COLO829 (cell line): Measurements from ENCODE around the gene KCNJ15.
A peak's percentile ranks its signal among the peaks of the same experiment; 100 is the strongest.

Source experiments
- DNase-seq: peaks from one replicate; pipeline ENCODE4 v3.0.0; 2012; ENCODE audit warnings: low spot score

Gene KCNJ15

DNA sequence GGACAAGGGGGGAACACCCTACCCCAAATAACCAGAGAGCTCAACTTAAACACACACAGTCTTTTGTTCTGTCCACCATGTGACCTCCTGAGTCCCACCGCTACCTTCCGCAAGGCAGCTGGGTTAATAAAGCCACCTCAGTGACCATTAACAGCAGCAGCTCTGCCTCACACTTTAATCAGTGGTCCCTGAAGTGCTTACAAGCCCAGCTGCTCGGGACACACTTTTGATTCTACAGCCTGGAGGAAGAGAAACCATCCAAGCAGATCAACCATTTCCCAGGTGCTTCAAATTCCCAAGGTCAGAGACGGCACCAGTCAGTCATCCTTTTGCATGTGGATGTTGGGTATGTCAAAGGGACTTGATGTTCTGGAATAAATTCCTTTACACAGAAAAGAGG is 70.1 kb downstream of the KCNJ15 start:
- no peak for DNase-seq

DNA sequence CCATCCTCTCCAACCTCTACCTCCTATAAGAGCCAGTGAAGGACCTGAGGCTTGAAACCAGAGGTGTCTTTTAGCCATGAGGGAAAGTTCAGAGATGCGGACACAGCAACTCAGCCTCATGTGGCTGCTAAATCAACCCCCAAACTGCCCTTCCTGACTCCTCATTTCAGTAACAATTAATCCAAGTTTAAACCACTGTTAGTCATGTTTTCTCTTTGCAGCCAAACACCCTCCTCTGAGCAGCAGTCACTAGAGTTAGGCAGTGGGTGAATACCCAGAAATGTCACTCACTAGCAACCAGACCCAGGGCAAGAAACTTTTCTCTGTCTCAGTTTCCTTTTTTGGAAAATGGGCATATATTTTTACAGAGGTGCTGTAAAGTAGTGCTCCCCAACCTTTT is 71.2 kb downstream of the KCNJ15 start:
- DNase-seq: no peak

DNA sequence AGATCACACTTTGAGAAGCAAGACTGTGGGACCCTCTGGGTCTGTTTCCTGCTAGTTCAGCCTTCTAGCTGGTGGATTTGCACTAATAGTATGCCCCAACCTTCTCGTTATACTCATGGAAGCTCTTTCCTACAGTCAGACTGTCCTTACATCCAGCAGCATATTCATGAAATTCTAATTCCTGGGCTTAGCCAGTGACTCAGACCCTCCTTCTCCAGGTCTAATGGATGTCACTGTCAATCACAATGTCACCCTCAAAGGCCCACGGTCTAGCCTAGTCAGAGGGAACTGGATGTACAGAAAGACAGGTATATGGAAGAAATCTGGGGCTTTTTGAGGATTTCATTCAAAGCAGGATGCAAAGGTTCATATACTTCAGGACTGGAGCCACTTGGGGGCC is 72.4 kb downstream of the KCNJ15 start:
- DNase-seq: no peak

DNA sequence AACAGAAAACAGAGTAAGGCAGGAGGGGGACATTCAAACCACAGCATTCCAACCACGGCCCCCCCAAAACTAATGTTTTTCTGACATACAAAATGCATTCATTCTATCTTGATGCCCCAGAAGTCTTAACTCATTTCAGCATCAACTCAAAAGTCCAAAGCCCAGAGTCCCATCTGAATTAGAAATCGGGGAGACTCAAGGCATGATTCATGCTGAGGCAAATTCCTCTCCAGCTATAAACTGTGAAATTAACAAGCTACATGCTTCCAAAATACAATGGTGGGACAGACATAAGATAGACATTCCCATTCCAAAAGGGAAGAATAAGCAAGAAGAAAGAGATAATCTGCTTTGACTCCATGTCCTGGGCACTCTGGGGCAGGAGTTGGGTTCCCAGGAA is 73.9 kb downstream of the KCNJ15 start:
- no peak for DNase-seq

DNA sequence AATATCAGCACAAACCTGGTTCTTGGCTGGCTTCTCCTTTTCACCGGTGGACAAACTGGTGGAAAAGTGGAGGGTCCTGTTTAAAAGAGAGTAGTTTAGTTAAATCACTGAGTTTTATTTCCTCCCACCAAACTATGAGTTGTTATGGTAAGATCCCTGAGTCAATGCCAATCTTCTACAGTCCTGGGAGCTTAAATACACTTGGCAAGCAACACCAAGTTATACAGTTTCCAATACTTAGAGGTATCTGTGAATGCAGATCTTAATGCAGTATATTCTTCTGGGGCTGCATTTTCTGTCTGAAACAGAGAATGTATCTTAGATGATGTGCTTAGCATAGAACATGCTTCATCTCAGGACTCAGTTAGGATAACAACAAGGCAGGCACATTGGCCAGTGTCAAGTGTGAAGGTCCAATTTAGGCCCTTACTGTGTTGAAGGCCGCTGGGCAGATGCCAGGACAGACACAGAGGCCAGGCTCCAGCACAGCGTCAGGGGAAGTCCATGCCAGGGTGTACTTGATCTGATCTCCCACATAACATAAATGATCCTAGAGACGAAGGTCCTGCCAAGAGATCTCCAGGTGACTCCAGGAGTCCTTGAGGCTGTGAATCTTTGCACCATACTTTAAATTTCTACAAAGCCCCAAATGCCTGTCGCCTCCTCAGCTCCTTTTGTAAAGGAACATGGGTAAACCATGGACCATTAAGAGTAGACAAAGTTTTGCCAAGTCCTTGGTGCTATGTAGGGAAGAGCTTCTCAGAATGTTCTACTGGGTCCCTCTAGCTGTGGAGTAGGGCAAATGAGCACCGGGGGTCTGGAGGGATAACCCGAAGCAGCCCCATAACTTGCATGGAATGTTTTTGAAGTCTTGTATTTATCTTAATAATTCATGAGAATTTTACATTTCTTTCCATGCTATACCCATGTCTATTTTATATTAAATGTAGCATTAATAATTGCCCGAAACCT is 76.8 kb downstream of the KCNJ15 start:
- DNase-seq: no peak

DNA sequence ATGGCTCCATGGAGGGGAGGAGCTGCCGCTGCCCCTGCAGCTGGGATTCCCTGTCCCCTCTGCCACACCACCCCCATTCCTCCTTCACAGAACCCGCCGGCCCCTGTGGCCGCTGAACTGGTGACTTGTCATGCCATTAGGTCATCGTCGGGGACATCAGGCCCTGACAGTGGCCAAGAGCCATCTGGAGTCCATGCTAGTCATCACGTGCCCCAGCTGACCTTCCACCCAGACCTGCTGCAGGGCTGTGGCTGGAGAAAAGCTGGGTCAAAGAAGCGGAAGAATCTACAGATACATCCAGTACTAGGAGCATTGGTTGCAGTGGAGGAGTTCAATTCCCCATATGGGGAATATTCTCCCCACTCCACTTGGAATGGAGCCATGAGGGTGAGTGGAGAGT is 78.1 kb downstream of the KCNJ15 start:
- DNase-seq: no peak

DNA sequence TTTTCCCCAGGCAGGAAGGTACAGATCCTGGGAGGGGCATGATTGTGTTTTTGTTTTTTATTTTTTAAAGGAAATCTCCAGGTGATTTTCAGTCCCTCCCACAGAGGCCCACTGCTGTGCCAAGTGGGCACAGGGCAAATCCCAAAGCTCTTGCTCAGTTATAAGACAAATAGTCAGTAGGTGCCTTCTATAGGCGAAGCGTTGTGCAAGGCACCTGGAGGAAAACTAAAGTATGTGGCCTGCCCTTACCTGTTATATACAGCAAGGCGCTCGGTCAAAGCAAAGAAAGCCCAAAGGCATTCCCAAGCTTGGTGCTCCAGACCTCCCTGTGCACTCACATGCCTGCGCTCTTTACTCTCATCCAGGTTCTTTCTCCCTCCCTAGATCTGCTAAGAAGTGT is 81.0 kb downstream of the KCNJ15 start:
- no peak for DNase-seq

DNA sequence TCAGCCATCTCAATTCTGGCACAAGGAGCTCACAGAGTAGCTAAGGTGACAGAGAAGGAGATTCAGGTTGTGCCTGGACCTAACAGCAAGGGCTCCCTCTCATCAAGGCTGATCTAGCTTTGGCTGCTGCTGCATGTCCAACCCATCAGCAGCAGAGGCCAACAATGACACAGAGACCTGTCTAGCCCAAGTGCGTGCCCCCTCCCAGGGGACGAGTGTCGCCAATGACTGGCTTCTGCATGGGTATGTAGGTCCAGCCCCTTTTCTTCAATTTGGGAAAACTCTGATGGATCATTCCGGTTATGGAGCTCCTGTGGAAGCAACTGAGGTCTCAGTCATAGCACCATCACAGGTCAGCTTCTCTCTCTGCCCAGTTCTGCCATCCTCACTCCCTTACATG is 83.3 kb downstream of the KCNJ15 start:
- no peak for DNase-seq

DNA sequence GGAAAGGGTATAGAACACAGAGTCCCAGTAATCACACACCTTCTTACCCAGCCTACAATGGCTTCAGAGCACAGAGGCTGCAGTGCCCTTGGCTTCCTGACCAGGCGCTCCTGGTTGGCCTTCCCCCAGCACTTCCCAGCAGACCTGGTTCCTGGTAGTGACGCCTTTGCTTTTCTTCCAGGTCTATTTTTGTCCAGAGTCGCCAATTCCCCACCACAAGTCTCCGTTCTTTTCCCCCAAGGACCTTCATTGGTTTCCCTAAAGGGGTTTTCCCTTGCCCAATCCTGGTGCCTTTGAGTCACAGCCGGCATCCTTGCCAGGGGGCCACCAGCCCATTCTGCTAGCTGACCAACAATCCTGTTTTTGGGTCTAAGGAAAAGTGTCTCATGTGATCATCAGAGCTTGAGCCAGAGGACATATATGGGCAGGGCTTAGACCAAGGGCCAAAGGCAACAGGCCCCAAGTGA is 84.8 kb downstream of the KCNJ15 start:
- no peak for DNase-seq

DNA sequence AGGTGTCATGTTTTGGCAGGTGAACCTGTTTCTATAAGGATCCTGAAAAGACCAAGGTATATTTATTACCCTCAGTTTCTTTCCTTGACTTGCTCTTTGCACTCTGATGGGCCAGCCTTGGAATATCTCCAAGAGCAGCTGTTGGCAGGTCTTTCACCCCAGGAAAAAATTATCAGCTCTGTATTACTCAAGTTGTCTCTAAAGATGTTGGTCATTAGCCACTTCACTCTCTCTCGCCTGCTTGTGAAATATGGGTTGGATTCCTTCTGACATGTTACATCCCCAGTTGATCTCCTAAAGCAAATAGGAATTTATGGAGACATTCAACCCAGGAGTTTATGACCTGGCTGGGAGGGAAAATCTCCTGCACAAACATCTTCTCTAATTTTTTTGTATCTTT is 85.9 kb downstream of the KCNJ15 start:
- DNase-seq: no peak

DNA sequence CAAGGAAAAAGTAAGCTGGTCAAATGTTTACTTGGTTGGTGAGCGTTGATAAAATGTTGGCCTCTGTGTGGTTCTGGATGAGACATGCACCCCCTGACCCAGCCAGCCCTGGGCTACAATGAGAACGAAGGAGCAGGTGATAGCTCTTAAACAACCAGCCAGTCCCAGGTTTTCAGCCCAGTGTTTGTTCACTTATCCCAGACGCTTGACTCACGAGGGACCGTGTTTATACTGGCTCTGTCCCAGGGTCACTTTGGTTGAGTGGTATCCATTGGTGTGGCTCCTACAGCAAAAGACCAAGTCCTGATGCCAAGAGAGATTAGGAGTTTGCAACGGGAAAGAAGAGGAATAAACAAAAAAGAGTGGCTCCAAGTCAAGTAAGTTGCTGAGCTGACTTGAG is 86.9 kb downstream of the KCNJ15 start:
- DNase-seq: no peak

DNA sequence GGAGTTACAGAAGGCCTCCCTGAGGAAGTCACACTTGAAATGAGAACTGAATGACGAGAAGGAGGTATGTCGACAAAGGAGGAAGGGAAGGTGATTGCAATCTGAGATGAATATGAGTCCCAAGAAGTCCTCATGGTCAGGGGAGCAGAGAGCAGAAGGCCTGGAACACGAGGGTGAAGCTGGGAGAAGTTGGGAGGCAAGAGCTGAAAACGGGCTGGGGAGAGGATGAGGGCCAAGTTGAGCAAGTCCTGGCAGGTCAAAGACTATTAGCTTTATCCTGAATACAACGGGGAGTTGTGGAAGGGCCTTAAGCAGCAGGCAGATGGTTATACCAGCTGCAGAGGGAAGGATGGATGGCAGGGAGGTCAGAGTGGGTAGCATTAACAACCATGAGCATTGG is 89.5 kb downstream of the KCNJ15 start:
- no peak for DNase-seq

DNA sequence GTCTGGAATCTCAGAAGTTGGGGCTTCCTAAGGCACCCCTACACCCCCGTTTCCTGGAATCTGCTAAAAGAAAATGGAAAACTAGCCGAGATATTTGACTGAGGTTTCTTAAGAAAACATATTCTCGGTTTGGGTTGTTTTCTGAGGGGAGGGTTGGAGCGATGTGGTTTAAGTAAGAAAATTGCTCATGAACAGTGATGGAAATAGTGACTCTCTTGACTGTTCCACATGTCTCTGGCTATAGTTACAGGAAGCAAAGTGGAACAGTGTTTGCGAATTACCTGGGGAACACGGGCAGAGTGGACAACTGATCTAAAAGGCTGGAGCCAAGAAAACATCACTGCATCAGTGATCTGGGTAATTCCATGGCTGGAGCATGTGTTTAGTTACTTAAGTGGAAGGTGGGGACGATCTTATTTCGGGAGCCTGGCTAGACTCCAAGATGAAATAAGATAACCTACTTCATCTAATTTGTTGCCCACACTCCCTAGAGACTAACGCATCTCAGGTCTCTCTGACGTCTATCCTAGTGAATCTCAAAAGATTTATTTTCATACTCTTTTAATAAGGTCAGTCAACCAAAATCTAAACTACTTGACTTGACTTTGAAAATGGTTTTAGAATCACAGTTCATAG is 92.4 kb downstream of the KCNJ15 start:
- DNase-seq: no peak

DNA sequence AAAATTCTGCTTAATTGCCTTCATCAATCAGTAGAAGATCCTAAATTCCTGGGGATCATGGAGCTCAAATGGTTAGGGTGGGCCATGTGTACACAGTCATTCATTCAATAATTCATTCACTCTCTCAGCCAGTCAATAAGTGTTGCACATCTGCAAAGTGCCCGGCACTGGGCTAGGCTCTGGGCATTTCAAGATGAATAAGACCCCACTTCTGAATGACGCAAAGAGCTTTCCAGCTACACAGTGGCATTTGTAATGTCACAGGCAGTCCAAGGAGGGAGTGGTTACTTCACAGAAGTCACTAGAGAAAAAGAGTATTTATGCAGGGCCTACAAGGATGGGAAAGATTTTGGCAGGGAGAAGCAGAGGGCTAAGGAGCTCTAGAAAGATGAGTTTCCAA is 93.2 kb downstream of the KCNJ15 start:
- no peak for DNase-seq

DNA sequence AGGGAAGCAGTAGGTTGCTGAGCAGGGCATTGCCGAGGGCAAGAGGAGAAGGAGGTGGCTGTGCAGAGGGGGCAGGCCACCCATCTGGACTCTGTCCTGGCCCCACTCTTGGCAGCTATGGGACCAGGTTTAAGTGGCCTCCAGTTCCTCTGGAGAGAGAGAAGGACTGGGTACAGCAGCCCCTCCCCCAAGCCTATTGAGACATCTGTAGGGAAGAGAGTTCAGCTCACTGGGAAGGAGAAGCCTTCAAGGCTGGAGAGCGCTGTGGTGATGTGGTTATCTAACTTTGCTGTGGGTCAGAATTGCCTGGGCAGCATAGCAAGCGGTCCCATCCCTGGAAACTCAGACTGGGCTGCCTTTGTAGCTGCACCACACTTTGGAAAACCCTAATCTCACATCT is 93.9 kb downstream of the KCNJ15 start:
- DNase-seq: no peak

DNA sequence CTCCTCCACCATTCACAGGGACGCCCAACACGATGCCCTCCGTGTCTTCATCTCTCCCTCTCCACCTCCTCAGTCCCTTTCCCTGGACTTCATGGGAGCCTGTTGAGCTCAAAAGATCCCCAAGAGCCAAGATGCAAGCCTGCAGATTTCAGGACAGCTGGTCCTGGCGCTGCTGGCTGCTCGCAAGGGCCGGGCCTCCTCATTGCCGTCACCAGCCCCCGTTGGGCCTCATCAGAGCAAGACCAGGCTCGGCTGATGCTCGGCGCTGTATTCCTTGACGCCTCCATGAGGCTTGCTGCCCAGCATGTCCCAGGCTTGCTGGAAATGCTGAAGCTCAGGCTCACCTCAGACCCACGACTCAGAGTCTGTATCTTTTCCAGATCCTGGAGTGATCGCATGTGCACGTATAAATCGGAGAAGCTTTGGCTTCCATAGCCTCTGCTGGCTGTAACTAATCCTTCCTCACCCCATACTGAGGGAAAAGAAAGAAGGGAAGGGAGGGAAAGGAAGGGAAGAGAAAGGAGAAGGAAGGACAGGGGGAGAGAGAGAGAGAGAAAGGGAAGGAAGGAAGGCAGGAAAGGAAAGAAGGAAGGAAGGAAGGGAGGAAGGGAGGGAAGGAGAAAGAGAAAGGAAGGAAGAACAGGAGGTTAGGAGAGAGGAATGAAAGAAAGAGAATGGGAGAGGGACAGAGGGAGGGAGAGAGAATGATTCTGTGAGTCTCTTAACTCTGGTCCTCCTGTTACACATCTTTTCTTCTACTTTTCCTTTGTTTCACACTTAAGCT is 94.6 kb downstream of the KCNJ15 start:
- no peak for DNase-seq

DNA sequence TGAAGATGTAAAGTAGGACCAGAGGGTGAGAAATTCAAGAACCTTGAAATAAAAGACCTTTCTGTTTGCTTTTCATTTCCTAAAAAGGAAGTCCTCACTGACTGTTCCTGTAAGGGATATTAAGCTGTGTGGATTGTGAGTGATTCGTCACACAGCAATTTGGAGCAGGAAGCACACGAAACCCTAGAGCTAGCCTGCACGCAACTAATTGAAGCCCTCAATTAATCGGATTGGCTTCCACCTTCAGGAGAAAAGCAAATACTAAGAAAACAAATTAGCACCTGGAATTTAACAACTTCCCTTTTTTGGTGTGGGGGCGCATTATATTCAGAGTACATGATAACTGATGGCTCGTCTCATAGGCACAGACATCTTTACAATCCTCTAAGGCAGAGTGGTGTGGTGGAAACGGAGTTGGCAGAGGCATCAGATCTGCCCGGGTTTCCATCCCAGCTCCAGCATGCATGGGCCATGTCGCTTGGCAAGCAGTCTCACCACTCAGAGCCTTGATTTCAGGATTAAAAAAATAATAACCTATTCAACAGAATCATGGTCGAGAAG is 95.2 kb downstream of the KCNJ15 start:
- peak; percentile 16 for DNase-seq

DNA sequence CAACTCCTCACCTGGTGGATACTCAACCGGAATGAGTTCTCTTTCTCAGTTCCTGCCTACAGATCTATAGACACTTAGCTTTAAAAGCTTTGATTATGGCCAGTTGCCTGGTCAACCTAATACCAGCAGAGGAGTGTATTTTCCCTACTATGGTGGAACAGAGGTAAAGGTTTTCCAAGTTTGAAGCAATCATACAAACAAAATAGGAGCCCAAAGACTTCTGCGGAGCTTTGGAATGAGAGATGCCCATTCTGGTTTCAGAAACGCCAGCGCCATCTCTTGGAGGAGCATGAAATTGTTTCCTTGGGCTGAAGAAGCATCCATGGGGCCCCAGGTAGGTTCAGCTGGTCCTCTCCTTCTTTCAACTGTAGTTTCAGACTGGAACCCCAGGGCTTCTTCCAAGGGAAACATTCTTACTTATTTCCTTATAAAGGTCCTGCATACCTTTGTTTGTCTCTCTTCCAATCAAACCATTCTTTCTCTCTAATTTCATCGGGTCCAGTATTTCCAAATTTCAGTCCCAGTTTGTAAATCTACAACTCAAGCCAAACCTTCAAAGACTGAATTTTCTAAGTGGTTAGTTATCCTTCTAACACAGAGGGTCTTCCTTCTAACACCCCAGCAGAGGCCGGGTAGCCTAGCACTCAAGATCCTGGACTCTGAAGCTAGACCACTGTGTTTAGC is 95.9 kb downstream of the KCNJ15 start:
- DNase-seq: peak; percentile 40

DNA sequence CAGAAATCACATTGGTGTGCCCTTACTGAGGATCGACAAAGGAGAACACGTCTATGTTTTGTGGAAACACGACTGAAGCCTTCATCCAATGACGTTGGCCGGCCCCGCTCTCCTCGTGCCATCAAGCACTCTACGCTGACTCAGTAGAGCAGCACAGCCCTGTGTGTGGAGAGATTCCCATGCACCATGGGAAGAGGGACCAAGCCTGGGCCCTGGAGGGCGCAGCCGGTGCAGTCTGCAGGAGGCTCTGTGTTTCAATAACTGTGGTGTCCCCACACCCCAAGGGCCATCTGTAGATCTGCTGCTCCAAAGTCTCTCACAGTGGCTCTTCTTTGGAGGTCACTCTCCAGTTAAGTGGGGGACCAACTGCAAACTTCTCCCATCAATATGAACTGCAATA is 97.4 kb downstream of the KCNJ15 start:
- no peak for DNase-seq

DNA sequence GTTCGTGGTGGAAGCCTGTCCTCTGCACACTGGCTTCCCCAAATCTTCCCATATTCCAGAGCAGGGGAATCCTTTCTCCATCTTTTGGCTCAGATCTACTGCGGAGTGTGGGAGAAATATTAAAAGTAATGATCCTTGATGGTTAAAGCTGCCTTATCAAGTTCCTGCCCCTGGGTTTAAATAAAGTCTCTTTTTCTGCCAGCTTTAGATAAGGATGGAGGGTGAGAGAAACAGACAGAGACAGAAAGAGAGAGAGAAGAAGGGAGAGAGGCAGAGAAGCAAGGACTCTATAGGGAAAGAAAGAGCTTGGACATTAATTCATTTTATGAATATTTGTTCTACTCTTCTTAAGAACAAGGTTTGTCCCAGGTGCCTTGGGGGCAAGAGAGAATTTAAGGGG is 98.0 kb downstream of the KCNJ15 start:
- no peak for DNase-seq

DNA sequence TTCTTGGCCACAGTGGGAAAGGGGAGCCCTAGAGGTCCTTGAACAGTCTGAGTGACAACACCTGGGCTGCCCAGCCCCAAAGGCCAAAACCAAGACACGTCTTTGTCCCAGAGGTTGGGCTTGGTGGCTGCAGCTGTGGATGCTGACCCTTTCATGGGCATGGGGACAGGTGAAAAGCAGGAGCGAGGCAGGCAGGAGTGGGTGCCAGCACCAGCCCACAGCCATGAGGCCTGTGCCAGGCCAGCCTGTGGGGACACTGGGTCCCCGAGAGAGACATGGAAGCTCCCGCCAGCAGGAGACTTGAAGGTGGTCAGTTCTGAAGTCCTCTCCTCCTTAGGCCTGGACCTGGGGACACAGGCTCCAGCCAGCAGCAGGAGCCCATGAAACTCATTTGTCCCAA is 98.6 kb downstream of the KCNJ15 start:
- DNase-seq: no peak
